ENCODE data around the gene RIN2.
"Not testable (repeated sequence)": the region's sequence is repeated elsewhere in the genome, so short reads cannot be mapped to it uniquely, and the experiment has no call there.

RIN2 gene

DNA sequence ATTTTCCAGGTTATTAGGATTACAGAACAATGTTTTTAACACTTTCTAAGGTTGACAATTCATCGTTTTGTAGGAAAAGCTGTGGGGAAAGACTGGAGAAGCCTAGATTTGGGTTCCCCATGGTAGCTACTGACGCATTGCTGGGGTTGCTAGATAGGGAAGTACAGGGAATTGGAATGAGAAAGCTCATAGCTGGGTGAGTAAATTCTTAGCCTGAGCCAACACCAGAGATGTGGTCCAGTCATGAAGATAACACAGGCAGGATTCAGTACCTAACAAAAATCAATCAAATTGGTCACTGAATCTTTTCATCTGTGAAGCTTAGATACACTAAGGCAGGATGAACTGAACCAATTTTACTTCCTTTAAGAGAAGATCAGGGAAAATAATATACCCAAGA, 35.7 kb downstream of the RIN2 start:
- Histone ChIP-seq H3K4me1 (no peaks in the 10 kb centered on the region), H3K27ac (no peak overlapping the region), H3K4me3 (no peak overlapping the region), H3K9me3 (no peaks in the 10 kb centered on the region), H3K36me3 (peaks cover 0 to 8% (median 0%) of the 10 kb centered on the region in 3 donors), H3K27me3 (no peaks in the 10 kb centered on the region)
- DNase-seq, result no peak
- TF ChIP-seq, protein P1, sequence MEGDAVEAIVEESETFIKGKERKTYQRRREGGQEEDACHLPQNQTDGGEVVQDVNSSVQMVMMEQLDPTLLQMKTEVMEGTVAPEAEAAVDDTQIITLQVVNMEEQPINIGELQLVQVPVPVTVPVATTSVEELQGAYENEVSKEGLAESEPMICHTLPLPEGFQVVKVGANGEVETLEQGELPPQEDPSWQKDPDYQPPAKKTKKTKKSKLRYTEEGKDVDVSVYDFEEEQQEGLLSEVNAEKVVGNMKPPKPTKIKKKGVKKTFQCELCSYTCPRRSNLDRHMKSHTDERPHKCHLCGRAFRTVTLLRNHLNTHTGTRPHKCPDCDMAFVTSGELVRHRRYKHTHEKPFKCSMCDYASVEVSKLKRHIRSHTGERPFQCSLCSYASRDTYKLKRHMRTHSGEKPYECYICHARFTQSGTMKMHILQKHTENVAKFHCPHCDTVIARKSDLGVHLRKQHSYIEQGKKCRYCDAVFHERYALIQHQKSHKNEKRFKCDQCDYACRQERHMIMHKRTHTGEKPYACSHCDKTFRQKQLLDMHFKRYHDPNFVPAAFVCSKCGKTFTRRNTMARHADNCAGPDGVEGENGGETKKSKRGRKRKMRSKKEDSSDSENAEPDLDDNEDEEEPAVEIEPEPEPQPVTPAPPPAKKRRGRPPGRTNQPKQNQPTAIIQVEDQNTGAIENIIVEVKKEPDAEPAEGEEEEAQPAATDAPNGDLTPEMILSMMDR (IDR thresholded peaks at IDR 0.05), result no peak
- intact Hi-C loops (cut with DNase I; ENCODE audit: low total_unique reads), result no loop called here

DNA sequence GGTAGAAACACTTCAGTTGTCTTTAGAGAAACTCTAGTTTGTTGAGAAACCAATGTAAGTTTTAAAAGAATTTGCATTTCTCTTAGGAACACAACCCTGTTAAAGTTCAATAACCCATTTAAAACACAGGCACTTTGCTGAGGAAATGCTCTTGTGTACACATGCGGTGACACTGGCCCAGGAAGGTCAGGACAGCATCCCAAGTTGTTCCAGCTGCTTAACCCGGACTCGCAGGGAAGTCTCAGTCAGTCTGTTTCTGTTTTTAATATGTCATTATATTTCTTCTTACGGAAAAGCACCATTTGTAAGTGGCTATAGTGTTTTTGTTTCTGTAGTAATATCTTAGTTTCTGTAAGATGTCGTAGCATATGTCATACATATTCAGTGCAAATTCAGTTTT, 36.9 kb downstream of the RIN2 start:
- no peaks in the 10 kb centered on the region for H3K9me3 ChIP-seq
- no peak overlapping the region for H3K4me3 ChIP-seq
- TF ChIP-seq, protein P1 (IDR thresholded peaks at IDR 0.05), result no peak
- H3K36me3 ChIP-seq, result peaks cover 5 to 14% (median 6%) of the 10 kb centered on the region in 3 donors
- DNase-seq, result no peak
- intact Hi-C loops (cut with DNase I; ENCODE audit: low total_unique reads), result no loop called here
- no peaks in the 10 kb centered on the region for H3K27me3 ChIP-seq
- no peaks in the 10 kb centered on the region for H3K4me1 ChIP-seq
- H3K27ac ChIP-seq, result no peak overlapping the region

DNA sequence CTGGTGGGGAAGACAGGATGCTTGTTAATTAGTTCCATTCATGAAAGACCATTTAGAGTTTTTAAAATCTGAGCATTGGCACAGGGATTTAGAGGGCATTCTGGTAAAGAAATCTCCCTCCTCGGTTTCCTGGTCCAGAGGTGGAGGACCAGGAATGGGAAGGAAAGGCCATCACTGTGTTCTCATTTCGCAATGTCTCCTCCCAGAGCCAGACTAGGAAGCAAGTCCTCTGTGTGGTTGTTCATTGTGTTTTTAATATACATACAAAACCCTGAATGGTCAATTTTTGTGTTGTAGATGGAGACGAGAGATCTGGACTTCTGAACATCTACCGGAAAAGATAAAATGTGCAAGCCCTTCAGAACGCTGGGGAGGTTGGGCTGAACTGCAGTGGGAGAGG, 41.3 kb downstream of the RIN2 start:
- Histone ChIP-seq H3K36me3 (peaks cover 32 to 40% (median 35%) of the 10 kb centered on the region in 3 donors), H3K27ac (no peak overlapping the region), H3K4me1 (no peaks in the 10 kb centered on the region), H3K27me3 (no peaks in the 10 kb centered on the region), H3K9me3 (no peaks in the 10 kb centered on the region), H3K4me3 (no peak overlapping the region)
- no peak for DNase-seq
- intact Hi-C loops (cut with DNase I; ENCODE audit: low total_unique reads), result no loop called here
- TF ChIP-seq, protein P1 (IDR thresholded peaks at IDR 0.05), result no peak

DNA sequence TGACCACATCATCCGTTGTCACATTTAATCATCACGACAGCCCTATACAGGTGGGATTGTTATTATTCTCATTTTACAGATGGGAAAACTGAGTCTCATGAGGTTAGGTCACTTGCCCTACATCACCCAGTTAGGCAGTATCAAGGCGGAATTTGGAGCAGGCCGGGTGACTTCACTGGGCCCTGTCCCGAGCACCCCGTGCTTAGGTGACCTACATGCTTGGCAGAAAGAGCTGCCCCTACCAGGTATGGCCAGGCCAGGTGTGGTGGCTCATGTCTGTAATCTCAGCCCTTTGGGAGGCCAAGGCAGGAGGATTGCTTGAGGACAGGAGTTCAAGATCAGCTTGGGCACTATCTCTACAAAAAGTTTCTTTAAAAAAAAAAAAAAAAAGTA, 44.0 kb downstream of the RIN2 start:
- H3K27ac ChIP-seq, result no peak overlapping the region
- H3K9me3 ChIP-seq, result no peaks in the 10 kb centered on the region
- intact Hi-C loops (cut with DNase I; ENCODE audit: low total_unique reads), result no loop called here
- DNase-seq, result no peak
- peaks cover 32 to 40% (median 35%) of the 10 kb centered on the region in 3 donors for H3K36me3 ChIP-seq
- H3K4me3 ChIP-seq, result no peak overlapping the region
- no peaks in the 10 kb centered on the region for H3K27me3 ChIP-seq
- H3K4me1 ChIP-seq, result peaks cover 0 to 12% (median 9%) of the 10 kb centered on the region in 4 donors
- TF ChIP-seq, protein P1 (IDR thresholded peaks at IDR 0.05), result no peak

DNA sequence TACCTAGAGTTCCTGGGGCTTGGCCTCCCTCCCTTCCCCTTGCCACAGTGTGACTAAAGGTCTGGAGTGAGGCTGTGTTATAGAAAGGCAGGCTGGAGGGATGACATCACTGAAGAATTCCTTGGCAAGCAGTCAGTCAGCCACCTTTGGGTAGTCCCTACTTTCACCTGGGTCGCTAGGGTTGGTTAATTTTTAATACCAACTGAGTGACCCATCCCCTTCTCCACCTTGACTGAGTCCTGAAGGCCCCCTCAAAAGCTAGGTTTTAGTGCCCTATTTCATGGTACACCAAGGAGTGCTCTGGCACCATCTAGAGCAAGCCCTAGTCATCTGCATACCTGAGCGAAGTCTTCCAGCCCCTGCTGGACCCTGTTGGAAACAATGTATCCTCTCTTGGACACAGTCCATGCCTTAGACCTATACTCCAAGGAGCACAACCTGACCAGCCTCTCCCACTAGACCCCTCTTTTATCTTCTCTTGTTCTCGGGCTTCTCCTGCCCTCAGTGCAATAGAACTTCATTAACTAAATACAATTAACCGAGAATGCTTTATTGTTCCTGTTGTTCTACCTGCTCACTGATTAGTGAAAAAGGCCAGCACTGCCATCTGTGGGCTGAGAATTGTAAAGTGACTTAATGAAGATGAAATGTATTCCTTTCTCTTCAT, 44.6 kb downstream of the RIN2 start:
- Histone ChIP-seq H3K9me3 (no peaks in the 10 kb centered on the region), H3K27me3 (no peaks in the 10 kb centered on the region), H3K27ac (no peak overlapping the region), H3K4me3 (no peak overlapping the region), H3K36me3 (peaks cover 32 to 40% (median 35%) of the 10 kb centered on the region in 3 donors), H3K4me1 (peaks cover 0 to 18% (median 12%) of the 10 kb centered on the region in 4 donors)
- no peak for DNase-seq
- intact Hi-C loops (cut with DNase I; ENCODE audit: low total_unique reads), result no loop called here
- TF ChIP-seq, protein P1 (IDR thresholded peaks at IDR 0.05), result no peak

DNA sequence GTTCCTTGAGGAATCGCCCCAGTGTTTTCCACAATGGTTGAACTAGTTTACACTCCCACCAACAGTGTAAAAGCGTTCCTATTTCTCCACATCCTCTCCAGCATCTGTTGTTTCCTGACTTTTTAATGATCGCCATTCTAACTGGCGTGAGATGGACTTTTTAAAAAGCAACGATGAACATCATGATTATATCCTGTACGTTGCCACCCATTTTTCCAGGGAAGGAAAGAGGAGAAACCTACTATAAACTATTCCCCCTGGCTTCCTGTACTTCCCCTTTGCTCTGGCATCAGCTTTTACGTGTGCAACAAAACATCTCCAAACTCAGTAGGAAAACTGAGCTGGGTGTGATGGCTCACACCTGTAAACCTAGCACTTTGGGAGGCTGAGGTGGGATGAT, 48.2 kb downstream of the RIN2 start:
- H3K27ac ChIP-seq, result peak overlapping the region; percentile 12 to 50

More for the DNA sequence above, 48.2 kb downstream of the RIN2 start:
- peaks cover 0 to 20% (median 13%) of the 10 kb centered on the region in 4 donors for H3K4me1 ChIP-seq
- DNase-seq; H3K4me3 ChIP-seq; H3K9me3 ChIP-seq; H3K27me3 ChIP-seq; intact Hi-C loops (cut with DNase I; ENCODE audit: low total_unique reads): not testable (repeated sequence)
- H3K36me3 ChIP-seq, result peaks cover 14 to 31% (median 15%) of the 10 kb centered on the region in 3 donors
